H1 (cell line): ENCODE data around the gene C19orf67. TPM values are rescaled to one million over a fixed set of nuclear protein-coding genes. Genes with fewer than 3 reads are reported as not detected.

Experiments
- CBX8 ChIP-seq: fragments of 300-800, 300-1000 bp; sonication (generic); IDR thresholded peaks from 2 replicates; pipeline ENCODE4 v1.7.1; 2016; ENCODE audit warnings: low read depth, low read length, borderline replicate concordance
- CREB1 ChIP-seq: IDR thresholded peaks from 2 replicates; pipeline ENCODE4 v1.6.1; 2012; ENCODE audit warnings: inconsistent platforms
- EP300 ChIP-seq, 2 experiments: IDR thresholded peaks; 1 replicate in 1 of 2; 2 replicates in 1 of 2; pipeline ENCODE4 v1.6.1; 2011 to 2012; ENCODE audit warnings: low read depth in 2 of 2, low read length in 2 of 2, mild to moderate bottlenecking in 2 of 2, borderline replicate concordance in 1 of 2, inconsistent platforms in 1 of 2, moderate library complexity in 1 of 2
- GABPA ChIP-seq: IDR thresholded peaks from 2 replicates; pipeline ENCODE4 v1.6.1; 2011; ENCODE audit warnings: mild to moderate bottlenecking, low read length, moderate library complexity, borderline replicate concordance; ENCODE audit not compliant: insufficient read depth
- HDAC6 ChIP-seq: IDR thresholded peaks from one replicate; pipeline ENCODE4 v1.7.1; 2012; ENCODE audit warnings: low read depth, mild to moderate bottlenecking, inconsistent platforms, low read length, moderate library complexity
- PHF8 ChIP-seq: fragments of 200-600 bp; sonication (generic); conservative IDR thresholded peaks from 2 replicates; pipeline ENCODE4 v1.7.1; 2012; ENCODE audit warnings: low read depth, mild to moderate bottlenecking, inconsistent platforms, low read length, moderate library complexity
- TBP ChIP-seq: IDR thresholded peaks from 2 replicates; pipeline ENCODE4 v1.6.1; 2011; ENCODE audit warnings: low read depth, low read length, improper control_type of control experiment
- YY1 ChIP-seq: IDR thresholded peaks from 2 replicates; pipeline ENCODE4 v1.6.1; 2011; ENCODE audit warnings: low read depth, mild to moderate bottlenecking, low read length
- polyA plus RNA-seq, 7 experiments: library from polyadenylated mRNA; depleted of rRNA in 3 of 7; stranded (reverse) in 5 of 7; unstranded in 2 of 7; fragments of >200 nt in 5 of 7; fragments of 200-250 nt in 2 of 7; gene quantifications; 1 replicate in 5 of 7; 2 replicates in 1 of 7; 4 replicates in 1 of 7; pipeline versions ENCODE4 v1.2.1 to v1.2.3, GENCODE V29; 2011 to 2013; ENCODE audit warnings: missing spikeins in 2 of 7, mixed read lengths in 2 of 7
- total RNA-seq: library from RNA; stranded (reverse); fragmentation: NEBNext Ultra II Directional; extraction: Animal tissue kit (Norgen Biotek cat#: 25700); gene quantifications from 2 replicates; pipeline ENCODE4 v1.2.1, GENCODE V29; 2021
- TF ChIP-seq, protein P1 (sequence below): IDR thresholded peaks from 2 replicates; pipeline ENCODE4 v1.6.1; 2011; ENCODE audit warnings: low read length, improper control_type of control experiment
- TF ChIP-seq, protein P2 (sequence below): IDR thresholded peaks from 2 replicates; pipeline ENCODE4 v1.6.1; 2011; ENCODE audit warnings: low read depth, mild to moderate bottlenecking, low read length; ENCODE audit not compliant: insufficient read depth
- TF ChIP-seq, protein P3 (sequence below), 3 experiments: IDR thresholded peaks; 1 replicate in 2 of 3; 2 replicates in 1 of 3; pipeline versions ENCODE4 v1.5.1 to v1.6.1; 2011; ENCODE audit warnings: low read length in 3 of 3, mild to moderate bottlenecking in 3 of 3, inconsistent platforms in 2 of 3, low read depth in 1 of 3, moderate library complexity in 1 of 3; ENCODE audit not compliant: insufficient read depth in 1 of 3; ENCODE audit errors: control extremely low read depth in 1 of 3

C19orf67 gene
- total and polyA plus RNA-seq, 2 of the 8 experiments (the other 6 are each of a cell fraction or from before 2014, with no cell fraction given) = 0.12 TPM; not detected in 1

DNA sequence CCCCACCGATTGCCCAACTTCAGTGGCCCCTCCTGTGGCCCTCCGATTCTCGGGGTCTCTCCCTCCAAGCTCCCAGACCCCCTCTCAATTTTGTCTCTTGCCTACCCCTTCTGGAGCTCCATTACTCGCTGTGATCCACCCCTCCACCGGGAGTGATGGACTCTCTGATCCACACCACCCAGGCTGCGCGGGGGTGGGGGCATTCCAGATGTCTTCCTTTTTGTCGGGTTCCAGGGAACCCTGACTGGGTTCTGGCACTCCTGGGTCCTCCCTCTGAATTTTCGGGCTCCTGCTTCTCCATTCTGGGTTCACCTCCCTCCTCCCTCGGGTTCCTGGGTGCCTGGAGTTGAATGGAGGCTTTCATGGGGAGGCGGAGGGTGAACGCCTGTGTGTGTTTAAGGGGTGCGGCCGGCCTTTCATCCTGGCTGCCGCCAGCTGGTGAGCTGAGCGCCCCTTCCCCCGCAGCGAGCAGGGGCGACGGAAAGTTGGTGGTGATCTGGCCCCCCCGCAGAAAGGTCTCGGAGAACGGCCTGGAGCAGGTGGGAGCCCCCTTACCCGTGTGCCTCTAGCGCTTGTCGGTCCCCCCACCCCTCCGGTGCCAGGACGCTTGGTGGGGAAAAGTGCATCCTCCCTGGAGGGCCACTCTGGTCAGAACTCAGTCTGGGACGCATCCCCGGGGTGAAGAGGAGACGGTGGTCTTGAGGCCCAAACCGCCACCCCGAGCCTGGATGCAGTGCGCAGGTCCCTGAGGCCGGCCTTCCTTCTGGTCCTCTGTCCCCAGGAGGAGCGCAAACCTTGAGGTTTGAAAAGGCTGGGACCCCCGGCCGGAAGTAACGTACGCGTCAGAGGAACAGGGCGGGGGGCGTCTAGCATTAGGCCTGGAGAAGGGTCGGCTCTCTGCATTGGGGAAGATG is 11.4 kb downstream of the C19orf67 start (continued):
- no peak for TF ChIP-seq HDAC6
- TF ChIP-seq GABPA = no peak
- TF ChIP-seq, protein P1, sequence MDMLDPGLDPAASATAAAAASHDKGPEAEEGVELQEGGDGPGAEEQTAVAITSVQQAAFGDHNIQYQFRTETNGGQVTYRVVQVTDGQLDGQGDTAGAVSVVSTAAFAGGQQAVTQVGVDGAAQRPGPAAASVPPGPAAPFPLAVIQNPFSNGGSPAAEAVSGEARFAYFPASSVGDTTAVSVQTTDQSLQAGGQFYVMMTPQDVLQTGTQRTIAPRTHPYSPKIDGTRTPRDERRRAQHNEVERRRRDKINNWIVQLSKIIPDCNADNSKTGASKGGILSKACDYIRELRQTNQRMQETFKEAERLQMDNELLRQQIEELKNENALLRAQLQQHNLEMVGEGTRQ = no peak
- TF ChIP-seq CBX8 = no peak
- TF ChIP-seq TBP = no peak
- TF ChIP-seq CREB1 = no peak
- TF ChIP-seq, protein P2, sequence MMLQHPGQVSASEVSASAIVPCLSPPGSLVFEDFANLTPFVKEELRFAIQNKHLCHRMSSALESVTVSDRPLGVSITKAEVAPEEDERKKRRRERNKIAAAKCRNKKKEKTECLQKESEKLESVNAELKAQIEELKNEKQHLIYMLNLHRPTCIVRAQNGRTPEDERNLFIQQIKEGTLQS = no peak
- TF ChIP-seq YY1 = no peak
- TF ChIP-seq EP300 (IDR thresholded peaks at IDR 0.05; ENCODE audit: borderline replicate concordance in 1 of 2, low read depth in 2 of 2, low read length in 2 of 2) = no peak
- TF ChIP-seq, protein P3, sequence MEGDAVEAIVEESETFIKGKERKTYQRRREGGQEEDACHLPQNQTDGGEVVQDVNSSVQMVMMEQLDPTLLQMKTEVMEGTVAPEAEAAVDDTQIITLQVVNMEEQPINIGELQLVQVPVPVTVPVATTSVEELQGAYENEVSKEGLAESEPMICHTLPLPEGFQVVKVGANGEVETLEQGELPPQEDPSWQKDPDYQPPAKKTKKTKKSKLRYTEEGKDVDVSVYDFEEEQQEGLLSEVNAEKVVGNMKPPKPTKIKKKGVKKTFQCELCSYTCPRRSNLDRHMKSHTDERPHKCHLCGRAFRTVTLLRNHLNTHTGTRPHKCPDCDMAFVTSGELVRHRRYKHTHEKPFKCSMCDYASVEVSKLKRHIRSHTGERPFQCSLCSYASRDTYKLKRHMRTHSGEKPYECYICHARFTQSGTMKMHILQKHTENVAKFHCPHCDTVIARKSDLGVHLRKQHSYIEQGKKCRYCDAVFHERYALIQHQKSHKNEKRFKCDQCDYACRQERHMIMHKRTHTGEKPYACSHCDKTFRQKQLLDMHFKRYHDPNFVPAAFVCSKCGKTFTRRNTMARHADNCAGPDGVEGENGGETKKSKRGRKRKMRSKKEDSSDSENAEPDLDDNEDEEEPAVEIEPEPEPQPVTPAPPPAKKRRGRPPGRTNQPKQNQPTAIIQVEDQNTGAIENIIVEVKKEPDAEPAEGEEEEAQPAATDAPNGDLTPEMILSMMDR (IDR thresholded peaks at IDR 0.05; ENCODE audit: control extremely low read depth in 1 of 3, insufficient read depth in 1 of 3, low read depth in 1 of 3, low read length in 3 of 3) = no peak
- TF ChIP-seq PHF8 = 0 out of 2 replicates have a peak, but pooled peaks have one; percentile 23
